Esophagus mucosa (tissue), 1 donor: Measurements from ENCODE around the gene OSBPL5. TPM values are rescaled to one million over a fixed set of nuclear protein-coding genes. Genes with fewer than 3 reads are reported as not detected.

Experiments used
- ATAC-seq: fragments of 200-7000 bp; cut with Tn5 transposase; one replicate; pipeline ENCODE4 v1.9.1; 2020
- total RNA-seq: library from RNA; stranded (reverse); gene quantifications from one replicate; pipeline ENCODE4 v1.2.4, GENCODE V29; 2023
- donor health status: DM: yes; HTN: yes; CAD: no.

OSBPL5 gene
- total RNA-seq, 1 donor from 2014 or later: 13.4 TPM

GRCh38 chr11:3197044-3197695 lies 32.1 kb upstream of the OSBPL5 start:
- no peak for ATAC-seq

- peak; percentile 31 for ATAC-seq
These were observed 31.3 kb upstream of the OSBPL5 start for GRCh38 chr11:3196161-3197043.

GRCh38 chr11:3195251-3196160 lies 30.4 kb upstream of the OSBPL5 start:
- ATAC-seq: no peak

GRCh38 chr11:3194016-3194816 lies 29.1 kb upstream of the OSBPL5 start:
- ATAC-seq: no peak

- no peak for ATAC-seq
These were observed 28.4 kb upstream of the OSBPL5 start for GRCh38 chr11:3193373-3194015.

GRCh38 chr11:3192511-3193372 lies 27.6 kb upstream of the OSBPL5 start:
- ATAC-seq: no peak

GRCh38 chr11:3191586-3192324 lies 26.6 kb upstream of the OSBPL5 start:
- no peak for ATAC-seq

GRCh38 chr11:3190600-3190999 lies 25.5 kb upstream of the OSBPL5 start:
- ATAC-seq: no peak

- no peak for ATAC-seq
These were observed 24.9 kb upstream of the OSBPL5 start for GRCh38 chr11:3189886-3190583.

GRCh38 chr11:3189196-3189843 lies 24.2 kb upstream of the OSBPL5 start:
- ATAC-seq: no peak

GRCh38 chr11:3188496-3189195 lies 23.5 kb upstream of the OSBPL5 start:
- no peak for ATAC-seq

GRCh38 chr11:3186166-3186953 lies 21.2 kb upstream of the OSBPL5 start:
- no peak for ATAC-seq

- no peak for ATAC-seq
These were observed 19.7 kb upstream of the OSBPL5 start for GRCh38 chr11:3184732-3185347.

- ATAC-seq: no peak
These were observed 18.4 kb upstream of the OSBPL5 start for GRCh38 chr11:3183523-3183922.

- no peak for ATAC-seq
These were observed 17.3 kb upstream of the OSBPL5 start for GRCh38 chr11:3182462-3182852.

- no peak for ATAC-seq
These were observed 16.8 kb upstream of the OSBPL5 start for GRCh38 chr11:3181725-3182461.
